K562 (cell line): ENCODE measurements around the gene MRPS24. TPM values are rescaled to one million over a fixed set of nuclear protein-coding genes. Genes with fewer than 3 reads are reported as not detected.
A peak's percentile ranks its signal among the peaks of the same experiment; 100 is the strongest.

Source experiments
- C11orf30 ChIP-seq: fragments of 450-650 bp; IDR thresholded peaks from 2 replicates; pipeline ENCODE4 v1.6.1; 2016; ENCODE audit warnings: low read depth, mild to moderate bottlenecking
- DACH1 ChIP-seq: fragments of 450-650 bp; IDR thresholded peaks from 2 replicates; pipeline ENCODE4 v1.6.1; 2018; ENCODE audit not compliant: partially characterized antibody
- DNMT1 ChIP-seq: fragments of 450-650 bp; IDR thresholded peaks from 2 replicates; pipeline ENCODE4 v1.6.1; 2016; ENCODE audit warnings: antibody characterized with exemption, mild to moderate bottlenecking
- ERF ChIP-seq: fragments of 450-650 bp; formaldehyde crosslinking; IDR thresholded peaks from 2 replicates; pipeline ENCODE4 v1.4.0; 2020; ENCODE audit warnings: mild to moderate bottlenecking, mixed read lengths
- FOS ChIP-seq: IDR thresholded peaks from 3 replicates; pipeline ENCODE4 v1.6.1; 2011; ENCODE audit not compliant: insufficient read length; ENCODE audit errors: extremely low read depth
- LARP7 ChIP-seq: fragments of 450-650 bp; IDR thresholded peaks from 2 replicates; pipeline ENCODE4 v1.6.1; 2016
- NCOA1 ChIP-seq: fragments of 450-650 bp; IDR thresholded peaks from 2 replicates; pipeline ENCODE4 v1.6.1; 2016; ENCODE audit warnings: low read depth
- NR3C1 ChIP-seq: sonication (generic); formaldehyde crosslinking; IDR thresholded peaks from 2 replicates; pipeline ENCODE4 v1.8.1; 2022; ENCODE audit warnings: missing genetic modification reagents
- RB1 ChIP-seq: fragments of 450-650 bp; IDR thresholded peaks from 2 replicates; pipeline ENCODE4 v1.6.1; 2017; ENCODE audit warnings: low read depth, mild to moderate bottlenecking
- RNF2 ChIP-seq: sonication (generic); IDR thresholded peaks from 2 replicates; pipeline ENCODE4 v1.6.1; 2016
- STAT5A ChIP-seq: IDR thresholded peaks from 2 replicates; pipeline ENCODE4 v1.6.1; 2012; ENCODE audit warnings: low read length, inconsistent platforms, borderline replicate concordance
- TBL1XR1 ChIP-seq, 2 experiments: IDR thresholded peaks; 2 replicates each; pipeline ENCODE4 v1.6.1; 2012; ENCODE audit warnings: improper control_type of control experiment in 2 of 2, low read length in 2 of 2, mild to moderate bottlenecking in 1 of 2
- U2AF2 ChIP-seq: fragments of 200-400 bp; formaldehyde crosslinking; optimal IDR thresholded peaks from 2 replicates; pipeline ENCODE3; 2017; ENCODE audit warnings: low read depth, mild to moderate bottlenecking, low read length
- ZEB2 ChIP-seq: fragments of 450-650 bp; IDR thresholded peaks from 2 replicates; pipeline ENCODE4 v1.6.1; 2016
- ZNF212 ChIP-seq: fragments of 450-650 bp; formaldehyde crosslinking; IDR thresholded peaks from 2 replicates; pipeline ENCODE4 v1.4.0; 2020; ENCODE audit warnings: mild to moderate bottlenecking
- ZNF324 ChIP-seq: fragments of 250-450 bp; sonication (Bioruptor Pico); IDR thresholded peaks from 2 replicates; pipeline ENCODE4 v1.4.0; 2020; ENCODE audit warnings: mild to moderate bottlenecking
- polyA plus RNA-seq, 8 experiments: library from polyadenylated mRNA; depleted of rRNA in 4 of 8; stranded (reverse) in 5 of 8; unstranded in 3 of 8; fragments of >200 nt; fragmentation: Nextera tagmentation in 2 of 8; fragmentation: Illumina TruSeq in 1 of 8; extraction: Ambion mirVana in 2 of 8; extraction: Trizol in 1 of 8; gene quantifications; 2 replicates each; pipeline versions ENCODE4 v1.2.1 to v1.2.3, GENCODE V29; 2011 to 2014; ENCODE audit warnings: inconsistent platforms in 1 of 8, missing spikeins in 1 of 8
- total RNA-seq, 7 experiments: library from RNA; depleted of rRNA in 6 of 7; stranded (reverse); fragments of >200 nt in 6 of 7; fragmentation: Illumina TruSeq in 2 of 7; extraction: Trizol in 2 of 7; gene quantifications; 2 replicates each; pipeline versions ENCODE4 v1.2.1 to v1.2.3, GENCODE V29; 2011 to 2021; ENCODE audit warnings: low replicate concordance in 1 of 7
- TF ChIP-seq, protein P1 (sequence below): sonication (generic); formaldehyde crosslinking; IDR thresholded peaks from 2 replicates; pipeline ENCODE4 v1.9.0; 2022; ENCODE audit warnings: mild to moderate bottlenecking, missing genetic modification reagents
- TF ChIP-seq, protein P2 (sequence below): fragments of 450-650 bp; formaldehyde crosslinking; IDR thresholded peaks from 2 replicates; pipeline ENCODE4 v1.4.0; 2020; ENCODE audit warnings: mild to moderate bottlenecking, moderate library complexity
- TF ChIP-seq, protein P3 (sequence below): fragments of 250-450 bp; sonication (Bioruptor Pico); IDR thresholded peaks from 2 replicates; pipeline ENCODE4 v1.9.0; 2021; ENCODE audit warnings: mild to moderate bottlenecking, inconsistent platforms

Gene MRPS24
- total and polyA plus RNA-seq, 9 of the 15 experiments (the other 6 are each of a cell fraction or from before 2014, with no cell fraction given) = 51.4 to 214 (median 169) TPM

DNA sequence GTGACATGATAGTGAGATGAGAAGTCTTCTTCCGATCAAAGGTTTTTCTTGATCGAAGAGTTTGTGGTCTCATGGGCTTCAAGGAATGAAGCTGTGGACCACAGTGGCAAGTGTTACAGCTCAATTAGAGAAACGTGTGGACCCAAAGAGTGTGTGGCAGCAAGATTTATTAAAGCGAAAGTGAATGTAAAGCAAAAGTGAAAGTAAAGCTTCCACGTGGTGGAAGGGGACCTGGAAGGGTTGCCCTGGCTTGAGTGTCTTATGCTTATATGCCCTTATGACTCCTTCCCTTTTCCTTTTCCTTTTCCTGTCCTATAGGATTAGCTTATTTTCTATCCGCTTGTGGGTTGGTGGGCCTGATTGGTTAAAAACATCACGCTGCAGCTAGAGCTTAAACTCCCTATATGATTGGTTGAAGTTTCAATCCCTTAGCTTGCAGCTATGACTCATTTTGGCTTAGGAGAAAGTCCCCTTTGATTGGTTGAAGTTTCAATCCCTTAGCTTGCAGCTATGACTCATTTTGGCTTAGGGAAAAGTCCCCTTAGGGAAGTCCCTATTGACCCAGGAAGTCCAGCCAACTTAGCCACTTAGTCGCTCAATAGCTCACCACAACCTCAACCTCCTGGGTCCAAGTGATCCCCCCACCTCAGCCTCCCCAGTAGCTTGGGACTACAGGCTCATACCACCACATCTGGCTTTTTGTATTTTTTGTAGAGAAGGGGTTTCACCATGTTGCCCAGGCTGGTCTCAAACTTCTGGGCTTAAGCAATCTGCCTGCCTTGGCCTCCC lies 34.7 kb downstream of the MRPS24 start (continued):
- TF ChIP-seq ZNF212 (no peak), ZEB2 (no peak), NCOA1 (peak; percentile 72; the same call in 1 of the 2 replicates), DNMT1 (no peak), ZNF324 (CRISPR knock-in tag) (no peak), RNF2 (no peak), FOS (no peak), ERF (CRISPR knock-in tag) (no peak), NR3C1 (CRISPR knock-in tag) (no peak), LARP7 (no peak), C11orf30 (no peak), DACH1 (no peak), STAT5A (no peak), RB1 (no peak), TBL1XR1 (IDR thresholded peaks at IDR 0.05; ENCODE audit: low read length in 2 of 2) (no peak), U2AF2 (no peak)
- TF ChIP-seq, protein P1, sequence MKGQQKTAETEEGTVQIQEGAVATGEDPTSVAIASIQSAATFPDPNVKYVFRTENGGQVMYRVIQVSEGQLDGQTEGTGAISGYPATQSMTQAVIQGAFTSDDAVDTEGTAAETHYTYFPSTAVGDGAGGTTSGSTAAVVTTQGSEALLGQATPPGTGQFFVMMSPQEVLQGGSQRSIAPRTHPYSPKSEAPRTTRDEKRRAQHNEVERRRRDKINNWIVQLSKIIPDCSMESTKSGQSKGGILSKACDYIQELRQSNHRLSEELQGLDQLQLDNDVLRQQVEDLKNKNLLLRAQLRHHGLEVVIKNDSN = no peak
- TF ChIP-seq, protein P2, sequence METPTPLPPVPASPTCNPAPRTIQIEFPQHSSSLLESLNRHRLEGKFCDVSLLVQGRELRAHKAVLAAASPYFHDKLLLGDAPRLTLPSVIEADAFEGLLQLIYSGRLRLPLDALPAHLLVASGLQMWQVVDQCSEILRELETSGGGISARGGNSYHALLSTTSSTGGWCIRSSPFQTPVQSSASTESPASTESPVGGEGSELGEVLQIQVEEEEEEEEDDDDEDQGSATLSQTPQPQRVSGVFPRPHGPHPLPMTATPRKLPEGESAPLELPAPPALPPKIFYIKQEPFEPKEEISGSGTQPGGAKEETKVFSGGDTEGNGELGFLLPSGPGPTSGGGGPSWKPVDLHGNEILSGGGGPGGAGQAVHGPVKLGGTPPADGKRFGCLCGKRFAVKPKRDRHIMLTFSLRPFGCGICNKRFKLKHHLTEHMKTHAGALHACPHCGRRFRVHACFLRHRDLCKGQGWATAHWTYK (CRISPR knock-in tag) = no peak
- TF ChIP-seq, protein P3, sequence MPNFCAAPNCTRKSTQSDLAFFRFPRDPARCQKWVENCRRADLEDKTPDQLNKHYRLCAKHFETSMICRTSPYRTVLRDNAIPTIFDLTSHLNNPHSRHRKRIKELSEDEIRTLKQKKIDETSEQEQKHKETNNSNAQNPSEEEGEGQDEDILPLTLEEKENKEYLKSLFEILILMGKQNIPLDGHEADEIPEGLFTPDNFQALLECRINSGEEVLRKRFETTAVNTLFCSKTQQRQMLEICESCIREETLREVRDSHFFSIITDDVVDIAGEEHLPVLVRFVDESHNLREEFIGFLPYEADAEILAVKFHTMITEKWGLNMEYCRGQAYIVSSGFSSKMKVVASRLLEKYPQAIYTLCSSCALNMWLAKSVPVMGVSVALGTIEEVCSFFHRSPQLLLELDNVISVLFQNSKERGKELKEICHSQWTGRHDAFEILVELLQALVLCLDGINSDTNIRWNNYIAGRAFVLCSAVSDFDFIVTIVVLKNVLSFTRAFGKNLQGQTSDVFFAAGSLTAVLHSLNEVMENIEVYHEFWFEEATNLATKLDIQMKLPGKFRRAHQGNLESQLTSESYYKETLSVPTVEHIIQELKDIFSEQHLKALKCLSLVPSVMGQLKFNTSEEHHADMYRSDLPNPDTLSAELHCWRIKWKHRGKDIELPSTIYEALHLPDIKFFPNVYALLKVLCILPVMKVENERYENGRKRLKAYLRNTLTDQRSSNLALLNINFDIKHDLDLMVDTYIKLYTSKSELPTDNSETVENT (CRISPR knock-in tag) = no peak
